A549 (cell line): ENCODE measurements around the gene SKIC2. TPM values are rescaled to one million over a fixed set of nuclear protein-coding genes. Genes with fewer than 3 reads are reported as not detected.
"Not testable (repeated sequence)": the region's sequence is repeated elsewhere in the genome, so short reads cannot be mapped to it uniquely, and the experiment has no call there.

ENCODE experiments used
- ATAC-seq, 2 experiments: fragments of 200-7000 bp in 1 of 2; fragments of >200 bp in 1 of 2; cut with Nextera tagmentation in 1 of 2; cut with Tn5 transposase in 1 of 2; 3 replicates each; pipeline versions ENCODE4 v1.8.0 to v1.9.1; 2018 to 2020; ENCODE audit warnings: mild to moderate bottlenecking in 1 of 2, moderate library complexity in 1 of 2
- CTCF ChIA-PET: fragments of 300-600 bp; sonication (Branson Sonifier 250); formaldehyde crosslinking; extraction: SDS; loops from one replicate; lab custom pipeline; 2021; ENCODE audit warnings: antibody characterized with exemption, inconsistent platforms; lab: Yijun Ruan, JAX
- POLR2A ChIA-PET: fragments of 350-600 bp; formaldehyde crosslinking; extraction: SDS; loops from one replicate; lab custom pipeline; 2021; ENCODE audit warnings: antibody characterized with exemption, inconsistent platforms; lab: Yijun Ruan, JAX
- DNase-seq, 2 experiments: peaks; one replicate each; pipeline versions ENCODE4 v3.0.0 to v3.0.0-alpha.2; 2011 to 2016; ENCODE audit warnings: low read depth in 1 of 2, low spot score in 1 of 2
- FAIRE-seq: peaks from 2 replicates; lab custom pipeline; 2011; peaks lifted over from hg19 to GRCh38; lab: Jason Lieb, UNC
- H3K27ac ChIP-seq, 2 experiments: fragments of >200 bp; sonication (Bioruptor Twin); formaldehyde crosslinking; 3 replicates each; pipeline ENCODE4 v1.5.1; 2016 to 2017
- H3K4me1 ChIP-seq: fragments of >200 bp; sonication (Bioruptor Twin); formaldehyde crosslinking; 3 replicates; pipeline ENCODE4 v1.6.1; 2016
- H3K4me2 ChIP-seq: fragments of >200 bp; sonication (Bioruptor Twin); formaldehyde crosslinking; 3 replicates; pipeline ENCODE4 v1.6.1; 2016
- H3K4me3 ChIP-seq: fragments of >200 bp; sonication (Bioruptor Twin); formaldehyde crosslinking; 3 replicates; pipeline ENCODE4 v1.5.1; 2016
- H3K9me3 ChIP-seq: fragments of >200 bp; sonication (Bioruptor Twin); formaldehyde crosslinking; 3 replicates; pipeline ENCODE4 v1.6.1; 2016
- E2F6 ChIP-seq: IDR thresholded peaks from 2 replicates; pipeline ENCODE4 v1.6.1; 2012; ENCODE audit warnings: low read depth, borderline replicate concordance
- EHMT2 ChIP-seq: fragments of 200-600 bp; sonication (generic); IDR thresholded peaks from 2 replicates; pipeline ENCODE4 v1.6.1; 2016; ENCODE audit warnings: antibody characterized with exemption, low read depth, mild to moderate bottlenecking, moderate library complexity
- FOSL2 ChIP-seq, 2 experiments: fragments of 450-650 bp in 1 of 2; fragments of >200 bp in 1 of 2; sonication (Bioruptor Twin) in 1 of 2; formaldehyde crosslinking; IDR thresholded peaks; 2 replicates each; pipeline versions ENCODE4 v1.5.0 to v1.6.1; 2016 to 2020; ENCODE audit warnings: mild to moderate bottlenecking in 1 of 2, moderate library complexity in 1 of 2
- GATA3 ChIP-seq: IDR thresholded peaks from 2 replicates; pipeline ENCODE4 v1.6.1; 2012; ENCODE audit warnings: borderline replicate concordance
- HDAC2 ChIP-seq: fragments of 200-600 bp; sonication (generic); IDR thresholded peaks from 2 replicates; pipeline ENCODE4 v1.6.1; 2016
- HMGXB4 ChIP-seq: fragments of 250-450 bp; sonication (Bioruptor Pico); IDR thresholded peaks from 2 replicates; pipeline ENCODE4 v1.5.0; 2021; ENCODE audit warnings: mild to moderate bottlenecking, moderate library complexity, borderline replicate concordance
- HOXB5 ChIP-seq: fragments of 250-450 bp; sonication (Bioruptor Pico); IDR thresholded peaks from 2 replicates; pipeline ENCODE4 v1.5.0; 2020; ENCODE audit warnings: mild to moderate bottlenecking, moderate library complexity
- MAZ ChIP-seq: fragments of 150-350 bp; IDR thresholded peaks from 2 replicates; pipeline ENCODE4 v1.6.1; 2014; ENCODE audit warnings: antibody characterized with exemption, low read depth, low read length, borderline replicate concordance
- MYC ChIP-seq: IDR thresholded peaks from 2 replicates; pipeline ENCODE4 v1.6.1; 2012; ENCODE audit warnings: mild to moderate bottlenecking, inconsistent platforms, low read length, improper control_type of control experiment, borderline replicate concordance
- NPAS2 ChIP-seq: fragments of 250-450 bp; sonication (Bioruptor Pico); IDR thresholded peaks from 2 replicates; pipeline ENCODE4 v1.8.0; 2022; ENCODE audit warnings: mild to moderate bottlenecking, moderate library complexity, borderline replicate concordance
- PHF8 ChIP-seq: fragments of 200-600 bp; sonication (generic); IDR thresholded peaks from 2 replicates; pipeline ENCODE4 v1.6.1; 2016; ENCODE audit warnings: low read depth, mild to moderate bottlenecking, antibody characterized with exemption, moderate library complexity, borderline replicate concordance
- RAD21 ChIP-seq, 2 experiments: fragments of >200 bp in 1 of 2; sonication (Bioruptor Twin) in 1 of 2; formaldehyde crosslinking in 1 of 2; IDR thresholded peaks in 1 of 2; conservative IDR thresholded peaks in 1 of 2; 2 replicates in 1 of 2; 3 replicates in 1 of 2; pipeline ENCODE4 v1.6.1; 2012 to 2018; ENCODE audit warnings: inconsistent platforms in 1 of 2
- RCOR1 ChIP-seq: fragments of 150-350 bp; IDR thresholded peaks from 2 replicates; pipeline ENCODE4 v1.6.1; 2014; ENCODE audit warnings: antibody characterized with exemption, low read length, low read depth
- TFCP2L1 ChIP-seq: fragments of 250-450 bp; sonication (Bioruptor Pico); IDR thresholded peaks from 2 replicates; pipeline ENCODE4 v1.5.0; 2021; ENCODE audit warnings: mild to moderate bottlenecking
- USF2 ChIP-seq: fragments of 450-650 bp; IDR thresholded peaks from 2 replicates; pipeline ENCODE4 v1.6.1; 2014; ENCODE audit warnings: antibody characterized with exemption
- ZFP36 ChIP-seq: fragments of 450-650 bp; IDR thresholded peaks from 2 replicates; pipeline ENCODE4 v1.6.1; 2014; ENCODE audit warnings: borderline replicate concordance; ENCODE audit not compliant: partially characterized antibody
- WGBS: methylation state at CpG from one replicate; pipeline ENCODE4 v1.1.6; 2017; ENCODE audit errors: missing lambda C conversion rate; 5-methylcytosine and 5-hydroxymethylcytosine counted together
- polyA plus RNA-seq, 4 experiments: library from polyadenylated mRNA; depleted of rRNA in 3 of 4; stranded (reverse); fragments of >200 nt; fragmentation: RNase III in 1 of 4; extraction: RNeasy Plus Mini Kit Qiagen cat#74134 plus additional on column Dnase treatment in 1 of 4; gene quantifications; 2 replicates in 3 of 4; 3 replicates in 1 of 4; pipeline ENCODE4 v1.2.3, GENCODE V29; 2011 to 2017
- TF ChIP-seq, protein P1 (sequence below): fragments of >200 bp; sonication (Bioruptor Twin); formaldehyde crosslinking; IDR thresholded peaks from 3 replicates; pipeline ENCODE4 v1.6.1; 2016
- TF ChIP-seq, protein P2 (sequence below): fragments of 150-350 bp; IDR thresholded peaks from 2 replicates; pipeline ENCODE4 v1.6.1; 2014; ENCODE audit warnings: low read depth, mild to moderate bottlenecking, low read length
- TF ChIP-seq, protein P3 (sequence below): fragments of 250-450 bp; sonication (Bioruptor Pico); IDR thresholded peaks from 2 replicates; pipeline ENCODE4 v1.5.0; 2020; ENCODE audit warnings: low read depth, mild to moderate bottlenecking, moderate library complexity

The SKIC2 gene
- polyA plus RNA-seq, 2 of the 4 experiments (the other 2 are of a cell fraction) = 20.8 to 37.5 TPM

- TF ChIP-seq HMGXB4 (no peak), E2F6 (peak; percentile 71; the same call in 1 of the 2 replicates), USF2 (no peak), MYC (no peak)
- TF ChIP-seq, protein P1, sequence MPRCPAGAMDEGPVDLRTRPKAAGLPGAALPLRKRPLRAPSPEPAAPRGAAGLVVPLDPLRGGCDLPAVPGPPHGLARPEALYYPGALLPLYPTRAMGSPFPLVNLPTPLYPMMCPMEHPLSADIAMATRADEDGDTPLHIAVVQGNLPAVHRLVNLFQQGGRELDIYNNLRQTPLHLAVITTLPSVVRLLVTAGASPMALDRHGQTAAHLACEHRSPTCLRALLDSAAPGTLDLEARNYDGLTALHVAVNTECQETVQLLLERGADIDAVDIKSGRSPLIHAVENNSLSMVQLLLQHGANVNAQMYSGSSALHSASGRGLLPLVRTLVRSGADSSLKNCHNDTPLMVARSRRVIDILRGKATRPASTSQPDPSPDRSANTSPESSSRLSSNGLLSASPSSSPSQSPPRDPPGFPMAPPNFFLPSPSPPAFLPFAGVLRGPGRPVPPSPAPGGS = 0 out of 3 replicates have a peak, but pooled peaks have one; percentile 29
- TF ChIP-seq, protein P2, sequence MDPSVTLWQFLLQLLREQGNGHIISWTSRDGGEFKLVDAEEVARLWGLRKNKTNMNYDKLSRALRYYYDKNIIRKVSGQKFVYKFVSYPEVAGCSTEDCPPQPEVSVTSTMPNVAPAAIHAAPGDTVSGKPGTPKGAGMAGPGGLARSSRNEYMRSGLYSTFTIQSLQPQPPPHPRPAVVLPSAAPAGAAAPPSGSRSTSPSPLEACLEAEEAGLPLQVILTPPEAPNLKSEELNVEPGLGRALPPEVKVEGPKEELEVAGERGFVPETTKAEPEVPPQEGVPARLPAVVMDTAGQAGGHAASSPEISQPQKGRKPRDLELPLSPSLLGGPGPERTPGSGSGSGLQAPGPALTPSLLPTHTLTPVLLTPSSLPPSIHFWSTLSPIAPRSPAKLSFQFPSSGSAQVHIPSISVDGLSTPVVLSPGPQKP = peak; percentile 65; the same call in 1 of the 2 replicates
- TF ChIP-seq, all 56 proteins: peak for 10
These were observed at the start of gene SKIC2, which contains the start of gene NELFE (continued) for GRCh38 chr6:31958741-31959739.

GRCh38 chr6:31909298-31909697 is 49.7 kb upstream of the SKIC2 start:
- Histone ChIP-seq H3K4me1 (peaks cover 27% of the 10 kb centered on the region), H3K4me2 (peak overlapping the region; percentile 29; the same call in 1 of the 3 replicates), H3K27ac (peak overlapping the region in 1 of 2 experiments; percentile 39; a peak in 1 of 6 replicates)
- FAIRE-seq, H3K4me3 ChIP-seq, H3K9me3 ChIP-seq, ATAC-seq, DNase-seq: not testable (repeated sequence)
- POLR2A ChIA-PET = interaction anchor here (0.7 kb wide), 1 partner anchor 13 kb away, joined by 3 read pairs; no protein-coding TSS in a partner anchor
- 87% methylated on average over 7 of the region's 7 CpGs for WGBS
- CTCF ChIA-PET = interaction anchor here (0.6 to 1.2 kb wide), 2 partner anchors 43 to 343 kb away, joined by 3 to 7 read pairs; no protein-coding TSS in a partner anchor

DNA sequence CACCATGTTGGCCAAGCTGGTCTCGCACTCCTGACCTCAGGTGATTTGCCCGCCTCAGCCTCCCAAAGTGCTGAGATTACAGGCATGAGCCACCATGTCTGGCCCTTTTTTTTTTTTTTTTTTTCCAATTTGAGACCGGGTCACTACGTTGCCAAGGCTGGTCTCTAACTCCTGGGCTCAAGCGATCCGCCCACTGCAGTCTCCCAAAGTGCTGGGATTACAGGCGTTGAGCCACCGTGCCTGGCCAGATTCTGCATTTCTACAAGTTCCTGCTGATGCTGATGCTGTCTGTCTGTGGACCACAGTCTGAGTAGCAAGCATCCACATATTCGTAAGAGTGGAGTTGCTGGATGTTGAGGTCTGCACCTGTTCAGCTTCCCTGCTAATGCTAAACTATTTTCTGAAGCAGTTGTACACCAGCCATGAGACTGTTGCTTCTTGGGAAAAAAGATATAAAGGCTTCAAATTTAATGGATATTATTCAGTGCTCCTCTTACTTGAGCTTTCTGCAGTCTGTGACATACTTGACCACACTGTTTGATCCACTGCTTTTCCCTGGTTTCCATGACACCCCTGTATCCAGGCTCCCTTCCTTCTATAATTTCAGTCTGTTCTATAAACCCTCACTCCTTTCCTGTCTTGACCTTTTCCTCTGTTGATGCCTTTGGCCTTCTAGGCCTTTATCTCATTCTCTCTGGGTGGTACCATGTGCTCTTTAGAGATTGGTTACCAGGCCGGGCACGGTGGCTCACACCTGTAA is 47.0 kb upstream of the SKIC2 start:
- WGBS = 88% methylated on average over 11 of the region's 11 CpGs
- DNase-seq (no peak), FAIRE-seq (no peak), ATAC-seq (no peak)
- Histone ChIP-seq H3K4me3 (no peak overlapping the region), H3K9me3 (no peaks in the 10 kb centered on the region), H3K4me2 (peak overlapping the region; percentile 51; the same call in 1 of the 3 replicates), H3K27ac (peak overlapping the region in 1 of 2 experiments; percentile 48; a peak in 2 of 6 replicates), H3K4me1 (peaks cover 27% of the 10 kb centered on the region)
- CTCF ChIA-PET = interaction anchor here (0.6 kb wide), 1 partner anchor 40 kb away, joined by 3 read pairs; no protein-coding TSS in a partner anchor
- POLR2A ChIA-PET = no interaction called here
- TF ChIP-seq EHMT2 (no peak), HOXB5 (no peak), HMGXB4 (no peak), RCOR1 (no peak), RAD21 (conservative IDR thresholded peaks at IDR 0.05 in 1 of 2, IDR thresholded peaks at IDR 0.05 in 1 of 2) (no peak), TFCP2L1 (no peak), NPAS2 (CRISPR knock-in tag) (no peak), GATA3 (no peak), FOSL2 (IDR thresholded peaks at IDR 0.05) (no peak), FOSL2 (CRISPR knock-in tag; IDR thresholded peaks at IDR 0.05) (no peak), ZFP36 (no peak), PHF8 (no peak), HDAC2 (no peak), MAZ (no peak)
- TF ChIP-seq, protein P3, sequence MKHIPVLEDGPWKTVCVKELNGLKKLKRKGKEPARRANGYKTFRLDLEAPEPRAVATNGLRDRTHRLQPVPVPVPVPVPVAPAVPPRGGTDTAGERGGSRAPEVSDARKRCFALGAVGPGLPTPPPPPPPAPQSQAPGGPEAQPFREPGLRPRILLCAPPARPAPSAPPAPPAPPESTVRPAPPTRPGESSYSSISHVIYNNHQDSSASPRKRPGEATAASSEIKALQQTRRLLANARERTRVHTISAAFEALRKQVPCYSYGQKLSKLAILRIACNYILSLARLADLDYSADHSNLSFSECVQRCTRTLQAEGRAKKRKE (CRISPR knock-in tag) = no peak
